GM21528 (cell line): Measurements from ENCODE around the gene TELO2.

Experiments
- ATAC-seq: cut with Tn5 transposase; IDR thresholded peaks from one replicate; pipeline ENCODE4 v1.9.1; 2021; ENCODE audit warnings: mild to moderate bottlenecking, moderate library complexity; ENCODE audit not compliant: unreplicated experiment, low FRiP score

TELO2 gene

DNA sequence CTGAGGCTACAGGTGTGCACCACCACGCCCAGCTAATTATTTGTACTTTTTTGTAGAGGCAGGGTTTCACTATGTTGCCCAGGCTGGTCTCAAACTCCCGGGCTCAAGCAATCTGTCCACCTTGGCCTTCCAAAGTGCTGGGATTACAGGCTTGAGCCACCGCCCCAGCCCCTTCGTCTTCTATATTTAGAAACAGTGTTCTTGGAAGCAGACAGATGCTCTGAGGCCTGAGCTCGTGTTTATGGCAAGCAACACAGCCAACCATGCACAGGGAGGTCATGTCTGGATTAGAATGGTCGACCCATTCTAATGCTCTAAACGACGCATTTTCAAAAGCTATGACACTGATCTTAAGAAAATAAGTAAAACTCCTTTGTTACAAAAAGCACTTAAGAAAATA lies 56.9 kb downstream of the TELO2 start:
- ATAC-seq, result no peak

DNA sequence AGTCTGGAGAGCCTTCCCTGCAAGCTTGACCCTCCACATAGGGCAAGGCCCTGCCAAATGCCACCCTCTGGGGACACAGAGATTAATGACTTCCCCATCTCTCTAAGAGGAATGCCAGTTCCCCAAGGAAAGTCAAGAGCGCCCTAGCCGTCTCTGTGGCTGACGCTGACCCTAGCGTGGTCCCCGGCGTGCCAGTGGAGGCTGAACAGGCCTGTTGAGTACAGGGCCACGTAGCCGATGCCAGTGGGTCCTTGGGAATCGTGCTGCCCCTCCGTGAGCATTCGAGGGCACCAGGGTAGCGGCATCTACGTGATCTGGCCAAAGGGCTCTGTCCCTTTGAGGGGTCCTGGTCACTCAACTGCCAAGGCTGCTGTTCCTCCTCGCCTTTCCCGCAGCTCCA lies 57.5 kb downstream of the TELO2 start:
- ATAC-seq, result no peak

DNA sequence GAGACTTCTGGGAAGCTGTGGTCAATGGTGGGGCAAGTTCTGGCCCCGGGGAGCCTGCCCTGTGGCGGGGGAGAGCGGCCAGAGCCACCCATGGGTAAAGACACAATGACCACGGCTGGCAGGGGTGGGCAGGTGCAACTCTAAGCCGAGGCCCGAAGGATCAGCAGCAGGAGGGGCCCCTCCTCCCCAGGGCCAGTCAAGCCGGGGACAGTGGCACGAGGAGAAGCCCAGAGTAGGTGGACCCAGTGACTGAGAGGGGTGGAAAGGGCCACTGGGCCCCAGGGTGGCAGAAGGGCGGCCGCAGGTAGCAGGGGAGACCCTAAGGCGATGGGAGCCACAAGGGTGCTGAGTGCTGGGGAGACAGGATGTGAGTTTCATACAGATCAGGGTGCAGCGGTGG lies 58.0 kb downstream of the TELO2 start:
- ATAC-seq, result no peak

DNA sequence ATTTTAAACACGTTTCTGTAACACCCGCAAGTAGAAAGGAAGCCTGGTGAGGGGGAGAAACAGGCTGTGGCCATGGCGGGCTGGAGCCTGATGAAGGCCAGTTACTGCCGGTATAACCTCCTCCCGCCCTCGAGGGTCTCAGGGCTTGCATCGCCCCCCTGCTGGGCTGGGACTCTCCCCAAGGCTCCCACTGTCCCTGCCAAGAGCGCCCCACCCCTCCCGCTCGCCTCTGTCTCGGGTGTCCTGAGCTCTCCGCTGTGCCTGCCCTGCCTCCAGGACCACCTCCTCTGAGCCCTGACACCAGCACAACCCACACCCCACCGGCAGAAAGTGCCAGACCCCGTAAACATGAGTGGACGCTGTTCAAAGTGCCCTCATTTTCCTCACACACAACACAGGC lies 59.0 kb downstream of the TELO2 start:
- ATAC-seq, result no peak

DNA sequence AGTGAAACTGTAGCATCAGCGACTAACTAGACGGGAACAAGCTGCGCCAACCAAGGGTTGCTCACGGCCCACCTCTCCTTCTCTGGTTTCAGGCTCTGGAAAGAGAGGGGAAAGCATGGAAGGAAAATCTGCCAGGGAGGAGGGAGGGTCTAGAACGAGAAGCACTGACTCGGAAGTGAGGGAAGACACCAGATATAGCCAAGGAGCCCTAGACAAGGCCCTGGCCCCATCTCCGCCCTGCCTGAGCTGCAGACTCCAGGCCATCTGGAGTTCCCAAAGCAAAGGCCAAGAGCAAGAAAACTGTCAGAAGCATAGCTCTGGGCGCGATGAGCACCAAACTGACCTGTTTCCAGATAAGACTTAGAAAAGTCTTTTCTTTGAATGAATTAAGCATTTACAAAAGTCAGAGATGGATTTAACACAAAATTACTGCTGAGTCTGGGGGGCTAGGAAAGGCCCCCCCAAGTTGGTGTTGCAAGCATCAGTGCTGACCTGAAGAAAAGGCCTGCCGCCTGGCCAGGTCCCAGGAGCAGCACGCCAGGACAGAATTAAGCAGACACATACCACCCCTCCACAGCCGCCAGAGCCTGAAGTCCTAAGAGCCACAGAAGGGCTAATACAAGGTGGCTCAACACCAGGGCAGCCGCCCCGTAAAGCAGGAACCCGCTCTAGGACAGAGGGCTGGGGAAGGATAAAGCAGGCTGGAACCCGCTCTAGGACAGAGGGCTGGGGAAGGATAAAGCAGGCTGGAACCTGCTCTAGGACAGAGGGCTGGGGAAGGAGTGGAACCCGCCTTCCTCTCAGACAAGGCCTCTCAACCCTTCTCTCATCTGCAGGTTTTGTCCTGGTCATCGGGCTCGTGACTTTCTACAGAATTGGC lies 61.0 kb downstream of the TELO2 start:
- ATAC-seq, result no peak

DNA sequence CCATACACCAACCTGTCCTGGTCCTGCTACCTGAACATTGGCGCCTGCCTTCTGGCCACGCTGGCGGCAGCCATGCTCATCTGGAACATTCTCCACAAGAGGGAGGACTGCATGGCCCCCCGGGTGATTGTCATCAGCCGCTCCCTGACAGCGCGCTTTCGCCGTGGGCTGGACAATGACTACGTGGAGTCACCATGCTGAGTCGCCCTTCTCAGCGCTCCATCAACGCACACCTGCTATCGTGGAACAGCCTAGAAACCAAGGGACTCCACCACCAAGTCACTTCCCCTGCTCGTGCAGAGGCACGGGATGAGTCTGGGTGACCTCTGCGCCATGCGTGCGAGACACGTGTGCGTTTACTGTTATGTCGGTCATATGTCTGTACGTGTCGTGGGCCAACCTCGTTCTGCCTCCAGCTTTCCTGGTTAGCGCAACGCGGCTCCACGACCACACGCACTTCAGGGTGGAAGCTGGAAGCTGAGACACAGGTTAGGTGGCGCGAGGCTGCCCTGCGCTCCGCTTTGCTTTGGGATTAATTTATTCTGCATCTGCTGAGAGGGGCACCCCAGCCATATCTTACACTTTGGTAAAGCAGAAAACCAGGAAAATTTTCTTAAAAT lies 61.8 kb downstream of the TELO2 start:
- no peak for ATAC-seq

DNA sequence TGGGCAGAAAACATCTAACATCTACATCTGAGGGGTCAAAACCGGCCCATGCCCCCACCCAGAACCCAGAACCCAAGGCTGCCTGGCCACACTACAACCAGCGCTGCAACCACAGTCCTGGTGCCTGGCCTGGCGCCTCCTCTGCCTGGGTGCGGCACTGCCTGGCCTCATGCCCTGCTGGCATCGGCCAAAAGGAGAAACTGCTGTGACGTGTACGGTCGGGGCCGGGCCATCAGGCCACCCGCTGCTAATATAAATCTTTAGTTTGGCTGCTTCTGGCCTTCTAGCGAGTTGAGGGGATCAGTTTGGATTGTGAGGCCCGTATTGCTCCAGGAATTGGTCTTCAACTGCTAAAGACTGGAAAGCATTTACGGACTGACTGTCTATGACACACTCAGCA lies 63.1 kb downstream of the TELO2 start:
- no peak for ATAC-seq

DNA sequence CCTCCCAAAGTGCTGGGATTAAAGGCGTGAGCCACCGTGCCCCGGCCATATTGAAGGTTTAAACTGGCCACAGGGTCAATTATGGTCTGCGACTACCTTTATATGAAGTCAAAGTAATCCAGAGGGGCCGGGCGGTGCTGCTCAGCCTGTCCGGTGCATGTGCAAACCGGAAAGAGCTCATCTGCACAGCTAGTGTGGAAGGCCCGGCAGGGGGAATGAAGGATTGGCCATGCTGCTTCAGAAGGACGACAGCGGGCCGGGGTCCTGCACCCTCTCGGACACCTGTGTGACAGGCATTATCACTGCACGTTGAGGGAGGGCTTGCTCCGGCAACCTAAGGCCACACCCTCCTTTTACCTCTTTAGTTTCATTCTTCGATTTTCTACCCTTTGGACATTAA lies 63.9 kb downstream of the TELO2 start:
- ATAC-seq, result no peak

DNA sequence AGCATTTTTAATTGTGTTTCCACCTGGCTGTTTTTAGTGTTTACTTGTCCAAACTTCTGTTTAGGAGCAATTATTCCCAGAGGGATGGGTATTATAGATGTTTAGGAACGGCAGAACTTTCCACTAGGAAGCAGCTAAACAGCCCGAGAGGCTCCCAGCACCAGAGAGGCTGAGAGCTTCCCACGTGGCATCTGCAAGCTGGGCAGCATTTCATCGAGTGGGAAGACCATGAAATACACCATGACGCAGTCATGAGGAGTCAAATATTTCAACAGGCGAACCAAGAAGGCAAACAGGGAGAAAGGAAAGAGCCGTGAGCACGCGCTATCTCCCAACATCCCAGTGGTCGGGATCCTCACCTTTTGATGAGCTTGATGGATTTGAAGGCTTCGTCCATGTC lies 64.4 kb downstream of the TELO2 start:
- ATAC-seq, result no peak

DNA sequence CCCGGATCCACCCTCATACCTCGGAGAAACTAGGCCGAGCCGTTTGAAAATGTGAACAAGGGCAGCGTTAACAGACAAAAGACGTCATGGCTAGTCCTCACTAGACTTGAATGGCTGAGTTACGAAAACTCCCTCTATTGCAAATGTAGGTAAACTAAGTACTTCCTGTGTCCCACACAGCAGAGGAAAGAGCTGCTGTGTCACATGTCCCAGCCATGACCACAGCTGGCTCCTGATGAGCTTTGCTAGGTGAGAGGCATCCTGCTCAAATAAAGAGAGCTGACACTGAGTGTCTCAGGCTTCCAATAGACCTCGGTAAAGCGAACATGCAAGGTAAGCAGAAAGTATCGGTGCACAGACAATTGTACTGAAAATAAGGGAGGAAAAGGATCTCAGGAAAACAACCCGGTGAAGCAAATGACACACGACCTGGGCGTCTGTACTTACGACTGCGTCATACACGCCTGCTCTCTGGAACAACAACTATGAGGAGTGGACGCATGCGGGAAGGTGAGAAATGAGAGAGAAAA lies 66.4 kb downstream of the TELO2 start:
- no peak for ATAC-seq
